Prostate gland (tissue), 2 donors: ENCODE data around the gene CRELD1.

Experiments used
- CTCF ChIP-seq, 4 experiments: fragments of 200-600 bp in 2 of 4; fragments of 450-650 bp in 2 of 4; sonication (generic) in 2 of 4; IDR thresholded peaks; 1 replicate in 3 of 4; 2 replicates in 1 of 4; pipeline ENCODE4 v1.5.1; 2016 to 2019; ENCODE audit warnings: antibody characterized with exemption in 4 of 4, mild to moderate bottlenecking in 2 of 4, moderate library complexity in 2 of 4
- POLR2A ChIP-seq: fragments of 450-650 bp; IDR thresholded peaks from one replicate; pipeline ENCODE4 v1.6.1; 2016; ENCODE audit warnings: antibody characterized with exemption, mild to moderate bottlenecking
- POLR2AphosphoS5 ChIP-seq: sonication (generic); formaldehyde crosslinking; IDR thresholded peaks from one replicate; pipeline ENCODE4 v1.6.1; 2017; ENCODE audit warnings: antibody characterized with exemption

DNA sequence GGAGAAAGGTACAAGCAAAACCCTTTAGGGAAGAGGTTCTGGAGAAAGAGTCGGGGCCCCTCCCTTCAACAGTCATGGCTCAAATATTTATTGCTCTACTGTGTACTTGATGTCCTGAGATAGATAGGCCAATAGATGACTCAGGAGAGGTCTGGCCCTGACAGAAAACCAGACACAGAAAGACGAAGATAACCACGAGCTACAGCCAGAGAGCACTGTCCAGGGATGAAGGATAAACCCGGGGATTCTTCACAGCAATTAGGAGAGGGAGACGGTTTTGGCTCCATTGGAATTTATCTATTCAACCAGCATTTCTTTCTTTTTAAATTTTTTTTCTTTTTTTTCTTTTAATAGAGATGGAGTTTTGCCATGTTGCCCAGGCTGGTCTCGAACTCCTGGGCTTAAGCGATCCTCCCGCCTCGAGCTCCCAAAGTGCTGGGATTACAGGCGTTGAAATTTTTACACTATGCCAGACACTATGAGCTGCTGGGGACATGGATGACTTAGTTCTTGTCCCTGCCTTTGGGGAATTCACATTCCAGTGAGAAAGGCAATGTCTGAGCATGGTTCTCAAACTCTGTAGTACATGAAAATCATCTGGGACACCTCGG lies 49.0 kb upstream of the CRELD1 start:
- no peak for TF ChIP-seq CTCF (IDR thresholded peaks at IDR 0.05)
- TF ChIP-seq POLR2A, result no peak
- TF ChIP-seq POLR2AphosphoS5, result peak; percentile 84
